GM19239 (cell line): ENCODE results near the gene HSD17B1.

Experiments
- DNase-seq: peaks from one replicate; pipeline ENCODE4 v3.0.0; 2011; ENCODE audit warnings: low spot score; ENCODE audit not compliant: insufficient read length
- FAIRE-seq: peaks from 2 replicates; lab custom pipeline; 2011; peaks lifted over from hg19 to GRCh38; lab: Jason Lieb, UNC

HSD17B1 gene

GRCh38 chr17:42564815-42565522, 12.2 kb downstream of the HSD17B1 start:
- DNase-seq (no peak), FAIRE-seq (no peak)

DNA sequence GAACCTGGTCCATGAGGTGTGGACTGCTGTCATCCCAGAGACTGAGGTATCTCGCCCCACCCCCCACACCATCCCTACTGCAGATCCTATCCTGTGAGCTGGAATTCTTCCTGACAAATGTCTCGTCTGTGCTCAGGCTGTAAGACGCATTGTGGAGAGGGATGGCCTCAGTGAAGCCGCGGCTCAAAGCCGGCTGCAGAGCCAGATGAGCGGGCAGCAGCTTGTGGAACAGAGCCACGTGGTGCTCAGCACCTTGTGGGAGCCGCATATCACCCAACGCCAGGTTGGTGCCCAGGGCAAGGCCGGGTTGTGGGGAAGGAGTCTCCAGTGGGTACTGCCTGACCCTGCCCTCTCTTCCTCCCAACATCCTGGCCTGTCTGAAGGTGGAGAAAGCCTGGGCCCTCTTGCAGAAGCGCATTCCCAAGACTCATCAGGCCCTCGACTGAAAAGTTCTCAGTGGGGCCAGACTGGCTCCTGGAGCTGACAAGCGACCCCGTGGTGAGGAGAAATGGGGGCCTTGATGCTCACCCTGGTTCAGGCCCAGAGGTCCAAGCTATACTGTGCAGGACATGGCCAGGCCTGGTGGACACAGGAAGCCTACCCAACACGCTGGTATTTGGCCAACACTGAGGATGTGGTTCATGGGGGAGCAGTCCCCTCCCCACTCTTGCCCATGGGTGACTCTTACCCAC, 12.9 kb downstream of the HSD17B1 start:
- FAIRE-seq = no peak

GRCh38 chr17:42566215-42566882, 13.6 kb downstream of the HSD17B1 start:
- FAIRE-seq (no peak), DNase-seq (no peak)

More for the DNA sequence above, 12.9 kb downstream of the HSD17B1 start:
- DNase-seq = no peak

DNA sequence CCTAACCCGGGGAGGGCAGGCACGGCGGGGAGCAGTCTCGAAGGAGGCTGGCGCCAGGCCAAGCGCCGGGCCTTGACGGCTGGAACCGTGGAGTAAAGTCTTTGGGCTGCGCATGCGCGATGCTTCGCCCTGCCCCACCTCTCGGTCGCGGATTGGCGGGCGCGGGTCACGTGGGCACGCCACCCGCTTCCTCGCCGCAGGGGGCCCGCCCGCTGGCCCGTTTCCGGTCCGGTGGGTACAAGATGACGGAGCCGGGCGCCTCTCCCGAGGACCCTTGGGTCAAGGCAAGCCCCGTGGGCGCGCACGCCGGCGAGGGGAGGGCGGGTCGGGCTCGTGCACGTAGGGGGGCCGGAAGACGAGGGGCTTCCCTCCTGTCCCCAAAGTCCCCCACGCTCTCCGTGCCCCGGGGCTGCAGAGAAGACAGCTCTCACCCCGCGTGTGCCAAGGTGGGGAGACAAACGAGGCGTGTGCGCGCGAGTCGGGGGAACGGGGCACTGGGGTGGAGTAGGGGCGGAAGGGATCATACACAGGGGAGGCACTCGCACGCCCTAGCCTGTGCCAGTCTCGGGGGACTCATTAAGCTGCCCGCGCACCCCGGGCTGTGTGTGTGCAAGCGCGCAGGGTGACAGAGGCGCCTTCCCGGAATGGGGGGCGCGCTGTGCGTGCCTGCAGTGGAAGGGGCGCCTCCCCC, 14.3 kb downstream of the HSD17B1 start, which contains the start of gene MLX:
Gene MLX, plus strand, starts transcription at position 218 of the 691 bp plus-strand sequence. Its CDS starts 25 bp downstream, at position 243.
- FAIRE-seq = peak; percentile 80
- peak; percentile 98 for DNase-seq

GRCh38 chr17:42568341-42569111, 15.8 kb downstream of the HSD17B1 start:
- no peak for FAIRE-seq
- no peak for DNase-seq

DNA sequence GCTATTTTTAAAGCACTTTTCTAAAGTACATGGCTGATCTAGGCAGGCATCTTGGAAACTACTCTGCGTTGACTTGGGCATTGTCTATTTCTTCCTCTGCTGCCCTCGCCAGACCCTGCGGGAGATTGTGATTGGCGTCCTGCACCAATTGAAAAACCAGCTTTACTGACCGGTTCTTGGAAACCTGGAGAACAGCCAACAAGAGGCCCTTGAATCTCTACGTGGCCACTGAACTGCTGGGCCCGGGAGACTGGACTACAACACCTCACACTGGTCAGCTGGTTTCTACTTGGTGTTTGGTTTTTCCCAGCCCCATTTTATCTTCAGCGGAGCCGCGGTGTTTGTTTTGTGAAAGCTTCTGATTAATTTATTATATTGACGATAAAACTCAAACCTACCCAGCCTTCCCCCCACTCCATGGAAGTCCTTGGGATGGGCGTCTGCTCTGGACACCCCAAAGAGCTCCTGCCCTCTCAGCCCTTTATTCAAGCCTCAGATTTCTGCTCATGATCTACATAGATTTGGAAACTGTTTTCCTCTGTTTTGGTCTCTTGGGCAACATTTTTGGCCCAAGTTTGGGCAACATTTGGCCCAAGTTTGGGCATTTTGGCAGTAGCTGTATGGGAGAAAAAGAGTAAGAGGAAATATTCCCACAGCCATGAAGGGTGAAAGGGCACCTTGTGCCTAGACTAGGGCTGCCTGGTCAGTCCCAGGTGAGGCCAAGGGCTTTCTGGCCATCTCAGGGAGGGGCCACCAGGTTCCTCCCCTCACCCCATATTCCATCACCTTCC, 18.9 kb downstream of the HSD17B1 start:
- FAIRE-seq (no peak), DNase-seq (no peak)

GRCh38 chr17:42573095-42573494, 20.4 kb downstream of the HSD17B1 start:
- DNase-seq (no peak), FAIRE-seq (no peak)

- no peak for DNase-seq
- no peak for FAIRE-seq
Measured at GRCh38 chr17:42574463-42574862, 21.7 kb downstream of the HSD17B1 start.

- DNase-seq (no peak), FAIRE-seq (peak; percentile 21)
Measured at GRCh38 chr17:42577140-42577531, 24.4 kb downstream of the HSD17B1 start.

DNA sequence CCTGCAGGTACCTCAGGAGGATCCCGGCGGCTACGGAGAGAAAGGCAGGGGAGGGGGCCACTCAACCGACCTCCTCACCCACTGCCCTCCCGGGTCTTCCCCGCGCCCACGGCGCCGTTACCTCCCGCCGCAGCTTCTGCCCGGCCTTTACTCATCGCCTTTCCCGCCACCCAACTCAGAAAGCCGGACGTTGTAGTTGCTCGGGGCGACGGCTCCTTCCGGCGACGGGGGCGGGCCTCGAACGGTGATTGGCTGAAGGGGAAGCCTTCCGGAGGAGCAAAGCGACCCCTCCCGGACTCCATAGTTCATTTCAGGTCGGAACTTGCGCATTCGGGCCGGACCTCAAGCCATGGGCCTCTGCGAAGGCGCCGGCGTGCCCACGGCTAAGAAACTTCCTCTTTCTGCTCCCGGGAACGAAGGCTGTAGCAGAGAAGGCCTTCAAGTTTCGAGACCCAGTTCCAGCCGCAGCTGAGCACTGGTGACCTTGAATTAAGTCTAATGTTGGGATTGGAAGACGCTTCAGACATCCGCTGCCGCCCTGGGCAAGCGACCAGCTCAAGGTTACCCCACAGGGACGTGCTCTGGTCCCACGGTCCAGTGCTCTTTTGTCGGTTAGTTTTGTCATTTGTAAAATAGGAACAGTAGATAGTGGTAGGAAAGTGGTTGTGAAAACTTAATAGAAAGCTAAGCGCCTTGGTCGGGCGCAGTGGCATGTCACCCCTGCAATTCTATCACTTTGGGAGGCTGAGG, 25.0 kb downstream of the HSD17B1 start, which contains the start of gene PSMC3IP:
Gene PSMC3IP, minus strand, starts transcription at position 198 of the 750 bp plus-strand sequence. Its CDS starts 43 bp downstream, at position 155.
- DNase-seq (peak; percentile 90), FAIRE-seq (peak; percentile 89)

- DNase-seq (peak; percentile 69), FAIRE-seq (peak; percentile 93)
Measured at GRCh38 chr17:42578282-42578869, 25.7 kb downstream of the HSD17B1 start.

DNA sequence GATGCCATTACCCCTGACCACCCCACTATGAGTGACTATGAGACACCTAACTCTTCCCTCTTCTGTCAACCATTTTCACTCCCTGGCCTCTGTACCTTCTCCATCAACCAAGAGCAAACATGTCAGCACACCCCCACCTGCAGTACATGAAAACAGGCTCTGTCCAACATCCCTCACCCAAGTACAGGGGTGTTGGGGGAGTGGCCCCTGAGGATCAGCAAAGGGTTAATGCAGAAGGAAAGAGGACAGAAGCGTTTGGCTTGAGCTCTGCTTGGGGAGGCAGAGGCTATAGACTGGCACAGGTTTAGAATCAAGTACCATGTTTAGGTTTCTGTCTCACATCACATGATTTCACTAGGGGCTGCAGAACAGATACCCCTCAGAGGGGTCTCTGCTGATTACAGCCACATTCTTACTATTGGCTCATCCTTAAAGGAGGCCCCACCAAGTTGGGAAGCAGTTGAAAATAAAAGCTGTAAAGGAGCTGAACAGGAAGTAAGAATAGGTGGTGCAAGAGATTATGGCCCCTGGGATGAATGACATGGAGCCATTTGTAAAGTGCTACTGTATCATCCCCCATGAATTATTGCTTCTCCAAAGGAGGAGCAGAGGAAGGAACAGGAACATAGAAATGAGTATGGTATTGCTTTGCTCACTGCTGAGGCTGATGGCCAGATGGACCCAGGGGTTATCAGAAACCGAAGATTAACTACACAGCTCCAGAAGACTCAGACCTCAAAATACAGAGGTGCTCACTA, 27.2 kb downstream of the HSD17B1 start:
- FAIRE-seq (no peak), DNase-seq (no peak)

- DNase-seq (no peak), FAIRE-seq (no peak)
Measured at GRCh38 chr17:42581744-42582270, 29.1 kb downstream of the HSD17B1 start.

- DNase-seq = no peak
- no peak for FAIRE-seq
Measured at GRCh38 chr17:42584880-42585279, 32.2 kb downstream of the HSD17B1 start.

GRCh38 chr17:42585353-42585752, 32.6 kb downstream of the HSD17B1 start:
- FAIRE-seq (no peak), DNase-seq (no peak)

GRCh38 chr17:42586514-42587230, 33.9 kb downstream of the HSD17B1 start:
- FAIRE-seq = peak; percentile 97
- peak; percentile 61 for DNase-seq
